Measurements from ENCODE around the gene OBSL1. TPM values are rescaled to one million over a fixed set of nuclear protein-coding genes. Genes with fewer than 3 reads are reported as not detected.

The OBSL1 gene
- total RNA-seq, 1 donor from 2014 or later, result 87.2 TPM

DNA sequence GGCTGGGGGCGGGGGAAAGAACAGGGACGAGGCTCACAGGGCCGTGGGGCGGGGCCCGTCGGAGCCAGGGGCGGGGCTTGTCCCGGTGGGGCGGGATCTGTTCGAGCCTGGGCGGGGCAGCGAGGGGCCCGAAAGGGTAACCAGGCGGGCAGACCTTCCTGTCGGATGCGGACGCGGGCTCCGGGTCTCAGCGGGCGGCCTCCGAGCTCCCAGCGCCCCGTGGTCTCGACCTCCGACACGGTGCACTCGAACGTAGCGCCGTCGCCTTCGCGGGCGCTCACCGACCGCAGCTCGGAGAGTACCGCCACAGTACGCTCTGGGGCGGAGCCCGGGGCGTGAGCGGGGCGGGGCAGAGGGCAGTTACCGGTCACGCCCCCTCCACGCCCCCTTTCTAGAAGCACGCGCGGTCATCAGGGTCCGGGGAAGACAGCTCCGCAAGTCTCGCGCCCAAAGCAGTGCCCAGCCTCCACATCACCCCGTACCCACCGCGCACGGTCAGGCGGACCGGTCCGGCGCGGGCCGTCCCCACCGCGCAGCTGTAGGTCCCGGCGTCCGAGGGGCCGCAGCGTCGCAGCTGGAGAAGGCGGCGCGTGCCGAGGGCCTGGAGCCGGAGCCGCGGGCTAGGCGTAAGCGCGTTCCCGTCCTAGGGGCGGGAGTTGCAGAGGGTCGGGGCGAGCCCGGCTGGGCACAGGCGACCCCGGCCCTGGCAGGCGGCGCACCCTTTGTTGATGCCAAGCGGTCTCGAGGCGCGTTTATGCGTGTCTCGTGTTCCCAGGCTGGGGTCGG lies 18.8 kb downstream of the OBSL1 start:
- H3K9me3 ChIP-seq (ENCODE audit: control insufficient read depth in 3 of 3, low read length in 3 of 3), result no peaks in the 10 kb centered on the region
- peaks cover 8 to 16% (median 8%) of the 10 kb centered on the region in 3 donors for H3K27me3 ChIP-seq (ENCODE audit: control insufficient read depth in 3 of 3, insufficient read depth in 3 of 3, low read length in 3 of 3)
- H3K27ac ChIP-seq (ENCODE audit: low read depth, low read length), result no peak overlapping the region
- peak overlapping the region in 2 of 3 donors; percentile 23 to 62 for H3K9ac ChIP-seq (ENCODE audit: low read depth in 1 of 3, low read length in 3 of 3)
- peaks cover 11 to 14% (median 12%) of the 10 kb centered on the region in 3 donors for H3K4me1 ChIP-seq (ENCODE audit: control insufficient read depth in 3 of 3, insufficient read depth in 3 of 3, low read length in 3 of 3)
- peaks cover 26 to 34% (median 28%) of the 10 kb centered on the region in 3 donors for H3K36me3 ChIP-seq (ENCODE audit: control insufficient read depth in 3 of 3, insufficient read depth in 3 of 3, low read length in 3 of 3)
- peak overlapping the region; percentile 23 to 70 (median 67) for H3K4me3 ChIP-seq (ENCODE audit: low read length in 3 of 3)

DNA sequence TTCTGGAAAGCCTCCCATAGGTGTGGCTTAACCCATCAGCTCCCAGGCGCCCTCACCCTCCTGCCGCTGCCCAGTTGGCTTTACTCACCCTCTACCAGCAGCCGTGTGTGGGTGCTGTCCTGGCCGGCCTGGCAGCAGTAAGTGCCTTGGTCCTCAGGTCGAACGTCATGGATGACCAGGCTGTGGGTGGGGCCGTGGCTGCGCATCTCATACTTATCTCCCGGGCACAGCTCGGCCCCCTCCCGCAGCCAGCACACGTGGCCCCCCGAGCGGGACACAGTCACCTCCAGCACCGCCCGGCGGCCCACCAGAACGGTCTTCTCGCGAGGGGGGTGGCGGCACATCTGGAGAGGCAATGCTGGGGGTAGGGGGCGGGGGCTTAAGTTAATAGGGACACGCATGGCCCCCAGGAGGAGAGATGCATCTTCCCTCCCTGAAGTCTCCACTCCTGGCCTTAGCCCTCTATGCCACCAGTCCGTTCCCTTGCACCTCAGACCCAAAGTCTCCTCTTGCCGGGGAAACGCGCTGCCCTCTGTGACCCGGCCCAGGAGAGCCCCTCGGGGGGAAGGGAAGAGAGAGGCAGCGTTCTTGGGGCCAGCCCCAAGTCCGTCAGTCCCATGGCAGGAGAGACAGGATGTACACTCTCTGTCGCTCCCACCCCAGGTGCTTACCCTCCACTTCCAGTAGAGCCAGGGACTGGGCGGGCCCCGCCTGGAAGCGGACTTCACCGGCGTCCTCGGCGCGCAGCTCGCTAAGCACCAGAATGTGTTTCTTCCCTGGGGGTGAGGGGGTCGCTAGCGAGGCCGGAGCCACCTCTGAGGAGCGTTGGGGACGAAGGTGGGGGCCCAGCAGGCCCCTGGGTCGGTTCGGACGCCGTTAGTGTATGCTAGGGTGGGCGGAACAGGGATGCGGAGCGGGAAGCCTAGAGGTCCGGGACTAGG lies 19.6 kb downstream of the OBSL1 start:
- H3K9me3 ChIP-seq (ENCODE audit: control insufficient read depth in 3 of 3, low read length in 3 of 3), result no peaks in the 10 kb centered on the region
- H3K9ac ChIP-seq (ENCODE audit: low read depth in 1 of 3, low read length in 3 of 3), result peak overlapping the region in 1 of 3 donors; percentile 25
- H3K4me1 ChIP-seq (ENCODE audit: control insufficient read depth in 3 of 3, insufficient read depth in 3 of 3, low read length in 3 of 3), result peaks cover 11 to 14% (median 12%) of the 10 kb centered on the region in 3 donors
- no peak overlapping the region for H3K27ac ChIP-seq (ENCODE audit: low read depth, low read length)
- peaks cover 8 to 16% (median 8%) of the 10 kb centered on the region in 3 donors for H3K27me3 ChIP-seq (ENCODE audit: control insufficient read depth in 3 of 3, insufficient read depth in 3 of 3, low read length in 3 of 3)
- peaks cover 20 to 27% (median 24%) of the 10 kb centered on the region in 3 donors for H3K36me3 ChIP-seq (ENCODE audit: control insufficient read depth in 3 of 3, insufficient read depth in 3 of 3, low read length in 3 of 3)
- peak overlapping the region in 2 of 3 donors; percentile 49 to 67 for H3K4me3 ChIP-seq (ENCODE audit: low read length in 3 of 3)

- no peak overlapping the region for H3K9ac ChIP-seq (ENCODE audit: low read depth in 1 of 3, low read length in 3 of 3)
- H3K4me3 ChIP-seq (ENCODE audit: low read length in 3 of 3), result no peak overlapping the region
- peaks cover 9 to 12% (median 10%) of the 10 kb centered on the region in 3 donors for H3K36me3 ChIP-seq (ENCODE audit: control insufficient read depth in 3 of 3, insufficient read depth in 3 of 3, low read length in 3 of 3)
- H3K9me3 ChIP-seq (ENCODE audit: control insufficient read depth in 3 of 3, low read length in 3 of 3), result no peaks in the 10 kb centered on the region
- H3K4me1 ChIP-seq (ENCODE audit: control insufficient read depth in 3 of 3, insufficient read depth in 3 of 3, low read length in 3 of 3), result peaks cover 12 to 15% (median 14%) of the 10 kb centered on the region in 3 donors
- H3K27ac ChIP-seq (ENCODE audit: low read depth, low read length), result no peak overlapping the region
- H3K27me3 ChIP-seq (ENCODE audit: control insufficient read depth in 3 of 3, insufficient read depth in 3 of 3, low read length in 3 of 3), result peaks cover 8 to 16% (median 14%) of the 10 kb centered on the region in 3 donors
These were observed 21.7 kb downstream of the OBSL1 start for GRCh38 chr2:219549619-219550018.

GRCh38 chr2:219548990-219549389 lies 22.3 kb downstream of the OBSL1 start:
- Histone ChIP-seq H3K9ac (ENCODE audit: low read depth in 1 of 3, low read length in 3 of 3) (no peak overlapping the region), H3K4me1 (ENCODE audit: control insufficient read depth in 3 of 3, insufficient read depth in 3 of 3, low read length in 3 of 3) (peaks cover 18 to 21% (median 21%) of the 10 kb centered on the region in 3 donors), H3K27me3 (ENCODE audit: control insufficient read depth in 3 of 3, insufficient read depth in 3 of 3, low read length in 3 of 3) (peaks cover 8 to 14% (median 10%) of the 10 kb centered on the region in 3 donors)

GRCh38 chr2:219547621-219548020 lies 23.7 kb downstream of the OBSL1 start:
- no peaks in the 10 kb centered on the region for H3K9me3 ChIP-seq (ENCODE audit: control insufficient read depth in 3 of 3, low read length in 3 of 3)
- no peak overlapping the region for H3K9ac ChIP-seq (ENCODE audit: low read depth in 1 of 3, low read length in 3 of 3)
- peaks cover 0 to 5% (median 2%) of the 10 kb centered on the region in 3 donors for H3K36me3 ChIP-seq (ENCODE audit: control insufficient read depth in 3 of 3, insufficient read depth in 3 of 3, low read length in 3 of 3)
- peaks cover 16 to 17% (median 16%) of the 10 kb centered on the region in 3 donors for H3K4me1 ChIP-seq (ENCODE audit: control insufficient read depth in 3 of 3, insufficient read depth in 3 of 3, low read length in 3 of 3)
- H3K27ac ChIP-seq (ENCODE audit: low read depth, low read length), result no peak overlapping the region
- H3K4me3 ChIP-seq (ENCODE audit: low read length in 3 of 3), result no peak overlapping the region
- peaks cover 0 to 6% (median 3%) of the 10 kb centered on the region in 3 donors for H3K27me3 ChIP-seq (ENCODE audit: control insufficient read depth in 3 of 3, insufficient read depth in 3 of 3, low read length in 3 of 3)

More at GRCh38 chr2:219548990-219549389, 22.3 kb downstream of the OBSL1 start:
- Histone ChIP-seq H3K9me3 (ENCODE audit: control insufficient read depth in 3 of 3, low read length in 3 of 3) (no peaks in the 10 kb centered on the region), H3K27ac (ENCODE audit: low read depth, low read length) (no peak overlapping the region), H3K36me3 (ENCODE audit: control insufficient read depth in 3 of 3, insufficient read depth in 3 of 3, low read length in 3 of 3) (peaks cover 4 to 6% (median 5%) of the 10 kb centered on the region in 3 donors), H3K4me3 (ENCODE audit: low read length in 3 of 3) (no peak overlapping the region)

DNA sequence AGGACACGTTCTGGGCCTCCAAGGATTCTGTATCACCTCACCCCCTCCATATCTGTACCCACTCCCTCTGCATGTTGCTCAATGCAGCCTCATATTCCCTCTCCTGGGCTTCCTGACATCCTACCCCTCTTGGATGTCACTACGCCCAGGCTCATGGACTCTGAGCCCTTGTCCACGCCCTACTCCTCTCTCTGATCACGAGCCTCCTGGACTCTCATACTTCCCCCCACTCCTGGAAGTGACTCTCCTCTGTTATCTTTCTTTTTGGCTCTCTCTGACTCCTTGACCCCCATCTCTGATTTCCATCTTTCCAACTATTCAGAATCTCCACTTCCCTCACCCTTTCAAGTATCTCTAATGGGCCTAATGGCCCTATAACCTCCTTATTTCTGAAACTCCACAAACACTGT lies 25.4 kb downstream of the OBSL1 start:
- H3K9ac ChIP-seq (ENCODE audit: low read depth in 1 of 3, low read length in 3 of 3), result no peak overlapping the region
- H3K36me3 ChIP-seq (ENCODE audit: control insufficient read depth in 3 of 3, insufficient read depth in 3 of 3, low read length in 3 of 3), result peaks cover 1 to 7% (median 6%) of the 10 kb centered on the region in 3 donors
- peaks cover 0 to 6% (median under 1%) of the 10 kb centered on the region in 3 donors for H3K27me3 ChIP-seq (ENCODE audit: control insufficient read depth in 3 of 3, insufficient read depth in 3 of 3, low read length in 3 of 3)
- no peaks in the 10 kb centered on the region for H3K9me3 ChIP-seq (ENCODE audit: control insufficient read depth in 3 of 3, low read length in 3 of 3)
- H3K4me3 ChIP-seq (ENCODE audit: low read length in 3 of 3), result no peak overlapping the region
- peaks cover 21 to 28% (median 24%) of the 10 kb centered on the region in 3 donors for H3K4me1 ChIP-seq (ENCODE audit: control insufficient read depth in 3 of 3, insufficient read depth in 3 of 3, low read length in 3 of 3)
- H3K27ac ChIP-seq (ENCODE audit: low read depth, low read length), result no peak overlapping the region

GRCh38 chr2:219545295-219545942 lies 25.9 kb downstream of the OBSL1 start:
- H3K27ac ChIP-seq (ENCODE audit: low read depth, low read length), result no peak overlapping the region
- H3K36me3 ChIP-seq (ENCODE audit: control insufficient read depth in 3 of 3, insufficient read depth in 3 of 3, low read length in 3 of 3), result peaks cover 5 to 10% (median 7%) of the 10 kb centered on the region in 3 donors
- no peaks in the 10 kb centered on the region for H3K9me3 ChIP-seq (ENCODE audit: control insufficient read depth in 3 of 3, low read length in 3 of 3)
- no peak overlapping the region for H3K9ac ChIP-seq (ENCODE audit: low read depth in 1 of 3, low read length in 3 of 3)
- peaks cover 0 to 6% (median 0%) of the 10 kb centered on the region in 3 donors for H3K27me3 ChIP-seq (ENCODE audit: control insufficient read depth in 3 of 3, insufficient read depth in 3 of 3, low read length in 3 of 3)
- peaks cover 21 to 28% (median 24%) of the 10 kb centered on the region in 3 donors for H3K4me1 ChIP-seq (ENCODE audit: control insufficient read depth in 3 of 3, insufficient read depth in 3 of 3, low read length in 3 of 3)
- H3K4me3 ChIP-seq (ENCODE audit: low read length in 3 of 3), result no peak overlapping the region

GRCh38 chr2:219544567-219544966 lies 26.8 kb downstream of the OBSL1 start:
- peak overlapping the region; percentile 54 to 75 (median 61) for H3K4me3 ChIP-seq (ENCODE audit: low read length in 3 of 3)
- peak overlapping the region in 2 of 3 donors; percentile 60 to 65 for H3K9ac ChIP-seq (ENCODE audit: low read depth in 1 of 3, low read length in 3 of 3)
- H3K36me3 ChIP-seq (ENCODE audit: control insufficient read depth in 3 of 3, insufficient read depth in 3 of 3, low read length in 3 of 3), result peaks cover 11 to 15% (median 14%) of the 10 kb centered on the region in 3 donors
- H3K9me3 ChIP-seq (ENCODE audit: control insufficient read depth in 3 of 3, low read length in 3 of 3), result no peaks in the 10 kb centered on the region
- H3K4me1 ChIP-seq (ENCODE audit: control insufficient read depth in 3 of 3, insufficient read depth in 3 of 3, low read length in 3 of 3), result peaks cover 21 to 28% (median 24%) of the 10 kb centered on the region in 3 donors
- H3K27me3 ChIP-seq (ENCODE audit: control insufficient read depth in 3 of 3, insufficient read depth in 3 of 3, low read length in 3 of 3), result peaks cover 0 to 6% (median 0%) of the 10 kb centered on the region in 3 donors
- H3K27ac ChIP-seq (ENCODE audit: low read depth, low read length), result no peak overlapping the region
